HG03378 (cell line): ENCODE results near the gene SEMA6C.
"Not testable (repeated sequence)": the region's sequence is repeated elsewhere in the genome, so short reads cannot be mapped to it uniquely, and the experiment has no call there.

ENCODE experiments used
- ATAC-seq: cut with Tn5 transposase; IDR thresholded peaks from one replicate; pipeline ENCODE4 v1.9.1; 2021; ENCODE audit warnings: mild to moderate bottlenecking, moderate library complexity; ENCODE audit not compliant: unreplicated experiment

Gene SEMA6C, protein sequence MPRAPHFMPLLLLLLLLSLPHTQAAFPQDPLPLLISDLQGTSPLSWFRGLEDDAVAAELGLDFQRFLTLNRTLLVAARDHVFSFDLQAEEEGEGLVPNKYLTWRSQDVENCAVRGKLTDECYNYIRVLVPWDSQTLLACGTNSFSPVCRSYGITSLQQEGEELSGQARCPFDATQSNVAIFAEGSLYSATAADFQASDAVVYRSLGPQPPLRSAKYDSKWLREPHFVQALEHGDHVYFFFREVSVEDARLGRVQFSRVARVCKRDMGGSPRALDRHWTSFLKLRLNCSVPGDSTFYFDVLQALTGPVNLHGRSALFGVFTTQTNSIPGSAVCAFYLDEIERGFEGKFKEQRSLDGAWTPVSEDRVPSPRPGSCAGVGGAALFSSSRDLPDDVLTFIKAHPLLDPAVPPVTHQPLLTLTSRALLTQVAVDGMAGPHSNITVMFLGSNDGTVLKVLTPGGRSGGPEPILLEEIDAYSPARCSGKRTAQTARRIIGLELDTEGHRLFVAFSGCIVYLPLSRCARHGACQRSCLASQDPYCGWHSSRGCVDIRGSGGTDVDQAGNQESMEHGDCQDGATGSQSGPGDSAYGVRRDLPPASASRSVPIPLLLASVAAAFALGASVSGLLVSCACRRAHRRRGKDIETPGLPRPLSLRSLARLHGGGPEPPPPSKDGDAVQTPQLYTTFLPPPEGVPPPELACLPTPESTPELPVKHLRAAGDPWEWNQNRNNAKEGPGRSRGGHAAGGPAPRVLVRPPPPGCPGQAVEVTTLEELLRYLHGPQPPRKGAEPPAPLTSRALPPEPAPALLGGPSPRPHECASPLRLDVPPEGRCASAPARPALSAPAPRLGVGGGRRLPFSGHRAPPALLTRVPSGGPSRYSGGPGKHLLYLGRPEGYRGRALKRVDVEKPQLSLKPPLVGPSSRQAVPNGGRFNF

DNA sequence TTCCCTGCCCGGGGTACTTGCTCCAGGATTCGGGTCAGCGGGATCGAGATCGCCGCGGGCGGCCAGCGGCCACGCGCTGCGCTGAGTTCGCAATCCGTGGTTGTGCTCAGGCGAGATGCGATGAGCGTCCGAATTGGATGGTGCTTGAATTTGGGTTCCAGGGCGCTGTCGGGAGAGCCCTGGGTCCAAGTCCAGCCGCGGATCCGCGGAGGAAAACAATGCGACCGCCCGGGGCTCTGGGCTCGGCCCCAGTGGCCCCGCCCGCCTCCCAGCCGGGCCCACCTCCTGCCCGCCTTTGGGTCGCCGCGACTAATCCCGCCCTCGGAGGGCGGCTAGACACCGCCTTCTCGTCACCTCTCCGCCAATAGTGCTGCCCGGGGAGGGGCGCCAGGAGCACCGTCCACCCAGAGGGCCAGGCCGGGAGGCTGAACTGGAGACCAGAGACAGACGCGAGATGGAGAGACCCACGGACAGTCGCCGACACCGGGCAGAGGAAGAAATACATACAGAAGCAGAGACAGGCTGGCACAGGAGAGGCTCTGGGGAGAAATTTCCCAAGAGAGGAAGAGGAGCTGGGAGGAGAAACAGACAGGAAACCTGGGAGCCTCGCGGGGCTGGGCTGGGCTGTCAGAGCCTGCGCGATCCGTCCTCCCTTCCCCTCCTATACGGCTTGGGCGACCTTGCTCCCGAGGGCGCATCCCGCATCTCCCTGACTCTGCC lies at the start of gene SEMA6C:
Gene SEMA6C (minus strand): TSS at position 220 of the 720 bp plus-strand sequence. CDS start 4,010 bp downstream, outside the sequence.
- ATAC-seq = peak; percentile 84

DNA sequence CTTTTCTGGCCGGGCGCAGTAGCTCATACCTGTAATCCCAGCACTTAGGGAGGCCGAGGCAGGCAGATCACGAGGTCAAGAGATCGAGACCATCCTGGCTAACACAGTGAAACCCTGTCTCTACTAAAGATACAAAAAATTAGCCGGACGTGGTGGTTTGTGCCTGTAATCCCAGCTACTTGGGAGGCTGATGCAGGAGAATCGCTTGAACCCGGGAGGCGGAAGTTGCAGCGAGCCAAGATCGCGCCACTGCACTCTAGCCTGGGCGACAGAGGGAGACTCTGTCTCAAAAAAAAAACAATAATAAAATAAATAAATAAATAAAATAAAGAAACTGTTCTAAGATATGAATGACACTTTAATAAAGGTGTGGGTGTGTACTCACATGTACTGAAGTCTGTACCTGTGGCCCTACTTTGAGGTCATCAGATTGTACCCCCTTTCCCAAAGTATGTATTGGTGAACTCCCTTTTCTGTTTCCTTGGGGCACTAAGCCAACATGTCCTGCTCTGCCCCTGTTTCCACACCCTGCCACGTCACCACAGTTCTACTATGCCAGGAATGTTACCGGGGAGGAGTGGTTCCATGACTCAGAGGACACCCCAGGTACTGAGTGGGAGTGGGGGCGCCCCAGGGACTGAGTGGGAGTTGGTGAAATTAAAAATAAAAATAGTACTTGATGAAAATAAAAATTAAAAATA lies 48.6 kb upstream of the SEMA6C start:
- not testable (repeated sequence) for ATAC-seq

DNA sequence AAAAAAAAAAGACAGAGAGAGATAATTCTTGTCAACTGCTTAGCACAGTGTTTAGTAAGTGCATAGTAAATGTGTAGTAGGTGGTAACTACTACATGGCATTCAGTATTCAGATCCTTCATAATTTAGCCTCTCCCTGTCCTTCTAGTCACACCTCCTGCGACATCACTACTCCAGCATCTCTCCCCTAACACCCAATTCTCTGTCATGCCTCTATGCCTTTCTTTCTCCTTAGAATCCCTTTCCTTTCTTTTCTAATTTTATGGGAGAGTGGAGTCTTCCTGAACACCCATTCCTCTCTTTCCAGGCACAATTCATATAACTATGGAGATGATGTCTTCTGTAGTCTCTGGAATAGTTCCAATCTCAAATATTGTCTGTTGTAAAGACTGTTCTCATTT lies 47.4 kb upstream of the SEMA6C start:
- ATAC-seq = no peak

DNA sequence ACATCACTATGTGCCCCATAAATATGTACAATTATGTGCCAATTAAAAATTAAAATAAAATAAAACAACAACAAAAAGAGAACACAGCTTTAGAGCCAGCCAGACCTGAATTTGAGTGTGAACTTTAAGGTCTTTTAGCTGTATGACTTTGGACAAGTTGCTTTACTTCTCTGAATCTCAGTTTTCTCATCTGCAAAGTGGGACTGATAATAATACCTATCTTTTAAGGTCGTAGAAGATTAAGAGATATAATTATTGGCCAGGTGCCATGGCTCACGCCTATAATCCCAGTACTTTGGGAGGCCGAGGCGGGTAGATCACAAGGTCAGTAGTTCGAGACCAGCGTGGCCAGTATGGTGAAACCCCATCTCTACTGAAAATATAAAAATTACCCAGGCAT lies 46.9 kb upstream of the SEMA6C start:
- ATAC-seq = no peak

DNA sequence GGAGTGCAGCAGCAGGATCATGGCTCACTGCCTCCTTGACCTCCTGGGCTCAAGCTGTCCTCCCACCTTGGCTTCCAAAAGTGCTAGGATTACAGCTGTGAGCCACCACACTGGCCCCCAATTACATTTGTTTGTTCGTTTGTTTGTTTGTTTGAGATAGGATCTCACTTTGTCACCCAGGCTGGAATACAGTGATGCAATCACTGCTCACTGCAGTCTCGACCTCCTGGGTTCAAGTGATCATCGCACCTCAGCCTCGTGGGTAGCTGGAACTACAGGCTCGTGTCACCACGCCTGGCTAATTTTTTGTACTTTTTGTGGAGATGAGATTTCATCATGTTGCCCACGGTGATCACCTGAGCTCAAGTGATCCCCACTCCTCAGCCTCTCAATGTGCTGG lies 45.6 kb upstream of the SEMA6C start:
- ATAC-seq = no peak

DNA sequence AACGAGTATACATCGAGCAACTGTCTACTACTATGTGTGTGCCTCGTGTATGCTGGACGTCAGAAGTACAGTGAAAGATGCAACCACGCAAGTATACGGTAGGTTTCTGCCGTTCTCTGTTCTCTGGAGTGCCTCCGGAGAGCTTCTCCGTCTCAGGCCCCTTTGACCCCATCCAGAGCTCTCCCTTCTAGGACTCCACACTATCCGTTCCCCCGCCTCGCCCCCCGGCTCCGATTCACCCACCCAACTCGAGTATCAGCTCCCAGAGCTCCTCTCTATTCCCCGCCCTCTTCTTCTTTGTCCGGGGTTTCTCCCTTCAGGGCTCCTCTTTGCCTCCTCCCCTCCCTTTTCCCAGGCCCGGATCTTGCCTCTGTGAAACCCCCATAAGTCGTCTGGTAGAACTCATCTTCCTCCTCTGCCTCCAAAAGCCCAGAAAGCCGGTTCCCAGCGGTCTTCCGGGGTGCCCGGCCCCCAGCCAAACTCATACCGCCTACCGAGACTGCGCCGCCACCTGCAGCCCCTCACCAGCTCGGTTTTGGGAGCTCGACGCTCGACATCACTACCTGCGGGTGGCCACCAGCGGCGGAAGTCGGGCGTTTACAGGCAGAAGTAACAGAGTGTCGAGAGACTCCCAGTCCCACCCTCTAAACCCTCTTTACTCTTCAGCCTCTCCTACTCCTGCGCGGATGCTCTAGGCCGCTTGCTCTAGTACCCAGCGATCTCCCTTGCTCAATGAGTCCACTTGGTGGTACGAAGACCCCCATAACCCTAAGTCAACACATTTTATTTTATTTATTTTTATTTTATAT lies 43.4 kb upstream of the SEMA6C start, which contains the start of gene VPS72:
Gene VPS72 (minus strand): TSS at position 561 of the 809 bp plus-strand sequence. CDS start 76 bp downstream, at position 485.
- peak; percentile 69 for ATAC-seq

DNA sequence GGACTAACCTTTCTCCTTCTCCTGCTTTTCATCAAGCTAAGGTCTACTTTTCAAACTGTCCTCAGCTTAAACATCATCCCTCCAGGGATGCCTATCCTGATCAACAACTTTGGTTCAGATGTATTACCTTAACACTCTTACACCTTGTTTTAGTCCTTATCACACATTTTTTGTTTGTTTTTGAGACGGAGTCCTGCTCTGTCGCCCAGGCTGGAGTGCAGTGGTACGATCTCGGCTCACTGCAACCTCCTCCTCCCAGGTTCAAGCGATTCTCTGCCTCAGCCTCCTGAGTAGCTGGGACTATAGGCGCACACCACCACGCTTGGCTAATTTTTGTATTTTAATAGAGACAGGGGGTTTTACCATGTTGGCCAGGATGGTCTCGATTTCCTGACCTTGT lies 42.2 kb upstream of the SEMA6C start:
- ATAC-seq = not testable (repeated sequence)

DNA sequence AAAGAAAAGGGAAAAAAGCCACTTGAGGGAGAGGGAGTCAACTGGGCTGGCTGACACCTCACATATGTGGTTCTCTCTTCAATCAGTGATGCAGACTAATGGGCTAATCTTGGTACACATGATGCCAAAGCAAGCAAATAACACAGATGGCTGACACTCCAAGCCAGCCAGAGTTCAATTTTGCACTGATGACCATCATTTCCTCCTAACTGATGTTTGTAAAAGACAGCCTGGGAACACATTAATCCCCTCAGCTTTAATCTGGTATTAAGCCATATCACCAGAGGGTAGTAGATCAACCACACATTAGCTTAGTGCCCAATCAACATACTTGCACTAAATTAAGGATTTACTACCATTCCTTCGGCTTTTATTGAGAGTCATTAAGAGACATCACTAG lies 40.8 kb upstream of the SEMA6C start:
- ATAC-seq = no peak

DNA sequence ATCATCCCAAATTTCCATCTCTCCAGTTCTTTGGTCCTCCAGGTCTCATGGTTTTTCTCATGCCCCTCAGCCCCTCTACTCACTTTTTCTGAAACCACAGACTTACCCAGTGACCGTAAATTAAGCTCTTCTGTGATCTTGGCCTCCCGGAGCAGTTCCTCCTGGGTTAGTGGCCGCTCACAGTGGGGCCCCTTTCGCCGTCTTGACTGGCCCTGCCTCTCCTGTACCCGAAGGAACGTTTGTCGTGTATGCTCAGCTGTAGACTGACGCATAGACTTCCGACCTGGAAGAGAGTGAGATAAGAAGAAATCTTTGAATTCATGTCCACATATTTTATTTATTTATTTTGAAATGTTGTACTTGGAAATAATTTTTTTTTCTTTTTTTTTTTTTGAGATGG lies 37.8 kb upstream of the SEMA6C start:
- no peak for ATAC-seq

DNA sequence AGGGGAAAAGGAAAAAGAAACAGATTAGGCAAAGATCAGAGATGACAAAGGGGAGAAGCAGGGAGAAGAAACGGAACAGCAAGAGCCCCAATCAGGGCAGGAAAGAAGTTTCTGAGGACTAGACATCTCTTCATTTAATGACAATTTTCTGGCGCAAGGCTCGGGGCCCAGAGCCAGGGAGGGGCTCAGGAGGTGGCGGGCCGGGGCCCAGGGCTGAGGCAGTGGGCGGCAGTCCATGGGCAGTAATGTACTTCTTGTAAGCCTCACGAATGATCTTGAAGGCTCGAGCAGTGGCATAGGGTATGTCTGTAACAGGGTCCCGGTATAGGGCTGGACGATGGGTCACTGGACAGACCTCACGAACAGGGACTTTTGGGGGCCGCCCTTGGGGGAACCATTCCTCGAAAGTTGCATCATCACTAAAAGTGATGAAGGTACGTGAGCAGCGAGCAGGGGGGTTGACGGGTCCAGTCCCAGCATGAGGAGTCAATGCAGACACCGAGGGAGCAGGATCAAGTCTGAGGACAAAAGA lies 30.1 kb upstream of the SEMA6C start:
- no peak for ATAC-seq

DNA sequence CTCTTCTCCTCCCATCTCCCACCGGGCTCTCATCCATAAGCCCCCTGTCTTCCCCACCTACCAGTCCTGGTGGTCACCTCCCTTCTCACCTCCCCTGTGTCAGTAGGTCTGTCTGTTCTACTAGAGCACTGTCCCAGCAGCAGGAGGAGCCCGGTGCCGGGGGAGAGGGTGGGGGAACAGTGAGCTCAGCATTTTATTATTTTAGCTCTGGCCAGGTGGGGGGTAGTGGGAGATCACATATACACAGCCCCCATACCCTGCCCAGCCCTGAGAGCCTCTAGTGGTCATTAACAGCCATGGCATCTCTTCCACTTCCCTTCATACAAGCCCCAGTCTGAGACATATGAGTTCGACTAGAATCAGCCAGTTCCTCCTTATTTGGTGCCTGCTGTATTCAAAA lies 29.4 kb upstream of the SEMA6C start, which contains the start of gene TMOD4:
Gene TMOD4 (minus strand): TSS at position 119 of the 400 bp plus-strand sequence. CDS start 1,106 bp downstream, outside the sequence.
- no peak for ATAC-seq

DNA sequence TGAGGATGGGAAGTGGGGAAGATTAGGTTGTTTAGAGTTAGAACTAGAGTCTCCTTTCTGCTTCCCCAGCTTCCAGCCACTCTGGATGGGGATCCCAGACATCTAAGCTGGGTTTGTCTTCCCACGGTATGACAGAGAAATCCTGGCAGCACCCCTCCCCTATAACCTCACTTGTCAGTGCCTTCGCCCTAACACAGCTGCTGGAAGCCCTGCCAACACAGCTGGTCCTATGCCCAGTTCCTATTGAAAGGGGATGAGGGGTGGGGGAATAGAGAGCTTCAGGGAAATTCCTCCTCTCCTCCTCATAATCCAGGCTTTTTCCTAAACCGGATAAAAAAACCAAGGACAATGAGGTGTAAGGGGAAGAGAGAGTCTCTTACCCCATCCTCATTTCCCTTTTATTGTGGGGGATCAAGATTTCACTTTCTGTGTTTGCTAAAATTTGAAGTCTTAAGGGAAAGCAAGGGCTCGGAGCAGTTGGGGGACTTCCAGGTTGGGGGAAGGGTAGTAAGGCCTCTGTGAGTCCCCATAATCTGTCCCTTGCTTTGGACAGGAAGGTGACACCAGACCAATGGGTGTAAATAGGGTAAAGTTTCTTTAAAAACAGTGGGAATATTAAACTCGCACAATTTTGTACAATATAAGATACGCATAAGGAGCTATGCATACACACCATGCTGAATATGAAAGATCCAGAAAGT lies 28.8 kb upstream of the SEMA6C start:
- ATAC-seq = no peak

DNA sequence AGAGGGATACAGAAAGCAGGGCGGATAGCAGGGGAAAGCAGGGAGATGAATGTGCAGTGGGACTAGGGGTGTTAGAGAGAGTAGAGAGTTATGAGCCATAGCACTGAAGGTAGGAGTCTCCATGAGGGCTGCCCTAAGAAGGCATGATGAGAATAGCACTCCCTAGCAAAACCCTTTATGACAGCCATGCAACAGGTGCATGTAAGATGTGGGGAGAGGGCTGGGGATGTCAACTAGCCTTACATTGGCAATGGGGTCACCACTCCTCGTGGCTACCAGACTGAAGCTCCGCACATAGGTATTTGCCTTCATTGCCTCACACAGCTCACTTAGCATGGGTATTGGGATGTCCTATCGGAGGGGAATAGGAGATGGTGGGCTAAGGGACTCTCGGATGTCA lies 24.8 kb upstream of the SEMA6C start:
- ATAC-seq = no peak

DNA sequence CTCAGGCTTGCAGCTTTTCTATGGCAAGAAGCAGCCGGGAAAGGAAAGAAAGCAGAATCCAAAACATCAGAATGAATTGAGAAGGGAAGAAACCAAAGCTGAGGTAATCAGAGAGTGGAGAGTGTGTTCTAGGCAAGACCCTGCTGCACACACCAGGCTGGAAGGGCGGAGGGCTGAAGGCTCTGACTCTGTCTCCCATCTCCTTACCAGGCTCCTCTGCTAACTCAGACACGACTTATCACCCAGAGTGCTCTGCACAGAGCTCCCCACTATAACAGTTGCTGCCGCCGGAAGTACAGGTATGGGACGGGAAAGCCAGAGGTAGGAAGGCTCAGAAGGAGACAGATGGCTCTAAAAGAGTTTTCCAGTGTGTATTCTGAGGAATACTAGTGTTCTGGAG lies 20.7 kb upstream of the SEMA6C start:
- no peak for ATAC-seq

DNA sequence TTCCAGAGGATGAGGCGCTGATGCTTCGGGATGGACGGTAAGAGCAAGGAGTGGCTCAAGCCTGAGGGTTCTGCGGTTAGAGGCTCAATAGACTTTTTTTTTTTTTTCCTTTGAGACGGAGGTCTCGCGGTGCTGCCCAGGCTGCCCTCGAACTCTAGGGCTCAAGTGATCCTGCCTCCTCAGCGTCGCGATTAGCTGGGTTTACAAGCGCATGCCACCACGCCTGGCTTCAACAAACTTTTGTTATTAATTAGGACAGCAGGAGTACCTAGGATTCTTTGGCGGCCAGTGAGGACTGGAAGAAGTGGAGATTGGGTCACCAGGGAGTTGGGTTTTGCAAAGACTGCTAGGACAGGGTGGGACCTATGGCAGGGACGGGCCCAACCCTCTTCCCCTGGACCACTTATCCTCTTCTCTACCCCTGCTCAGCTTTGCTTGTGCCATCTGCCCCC lies 20.1 kb upstream of the SEMA6C start:
- no peak for ATAC-seq

DNA sequence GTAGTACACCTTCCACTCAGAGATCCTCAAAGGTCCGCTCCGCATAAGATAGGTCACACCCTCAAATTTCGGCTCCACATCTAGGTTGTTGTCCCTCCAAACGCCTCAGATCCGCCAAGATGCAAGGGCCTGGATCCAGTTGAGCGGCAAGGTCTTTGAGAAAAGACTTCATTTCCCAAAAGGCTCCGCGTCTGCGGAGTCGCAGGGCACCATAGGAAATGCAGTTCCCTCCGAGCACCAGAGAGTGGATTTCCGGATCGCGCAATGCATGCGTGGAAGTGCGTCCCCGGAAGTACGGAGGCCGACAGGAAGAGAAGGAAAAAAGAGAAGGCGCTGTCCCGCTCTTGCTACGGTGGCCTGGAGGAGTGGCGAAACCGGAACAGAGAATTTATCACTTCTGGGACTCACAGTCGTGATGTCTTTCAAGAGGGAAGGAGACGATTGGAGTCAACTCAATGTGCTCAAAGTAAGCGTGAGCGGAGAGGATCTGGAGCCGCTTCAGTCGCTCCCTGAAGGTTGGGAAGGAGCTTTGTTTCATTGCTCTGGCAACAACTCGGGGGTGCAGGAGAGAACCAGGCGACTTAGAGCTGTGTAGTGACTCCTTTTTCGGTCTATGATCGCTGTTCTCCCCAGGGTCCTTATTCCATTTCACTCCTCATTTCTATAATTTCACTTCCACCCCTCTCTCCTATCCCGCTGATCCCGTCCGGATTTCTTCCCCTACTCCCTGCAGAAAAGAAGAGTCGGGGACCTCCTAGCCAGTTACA lies 19.5 kb upstream of the SEMA6C start, which contains the start of the genes LYSMD1 and SCNM1:
Gene LYSMD1 (minus strand): TSS at position 165 of the 767 bp plus-strand sequence. CDS start 644 bp downstream, outside the sequence.
Gene SCNM1 (plus strand): TSS at position 407 of the 767 bp plus-strand sequence. CDS start 9 bp downstream, at position 416.
- ATAC-seq = peak; percentile 75

DNA sequence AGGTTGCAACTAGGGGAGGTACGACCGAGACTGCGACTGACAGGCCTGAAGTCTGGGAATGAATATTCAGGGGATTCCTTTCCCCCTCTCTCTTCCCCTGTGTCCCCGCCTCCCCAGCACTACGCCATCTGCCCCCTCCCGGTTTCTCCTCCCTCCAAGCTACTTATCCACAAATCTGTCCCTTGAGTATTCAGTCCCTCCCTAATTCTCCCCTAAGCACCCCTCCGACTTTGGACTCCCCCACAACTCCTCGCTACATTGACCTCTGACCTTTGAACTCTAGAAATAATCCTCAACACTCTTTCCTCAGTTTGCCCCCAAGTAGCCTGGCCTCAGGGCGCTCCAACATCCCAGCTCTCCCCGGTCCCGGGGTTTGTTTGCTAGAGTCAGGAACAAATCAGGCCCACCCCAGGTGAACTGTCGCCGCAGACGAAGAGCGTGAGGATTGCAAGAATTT lies 18.9 kb upstream of the SEMA6C start:
- ATAC-seq = no peak
